A204.1 (cell line): ENCODE results near the gene GYPC.
"Not testable (repeated sequence)": the region's sequence is repeated elsewhere in the genome, so short reads cannot be mapped to it uniquely, and the experiment has no call there.

Experiments used
- FAIRE-seq: peaks from 2 replicates; lab custom pipeline; 2012; peaks lifted over from hg19 to GRCh38; lab: Jason Lieb, UNC

GYPC gene

GRCh38 chr2:126671488-126671887 is 15.5 kb downstream of the GYPC start:
- no peak for FAIRE-seq

DNA sequence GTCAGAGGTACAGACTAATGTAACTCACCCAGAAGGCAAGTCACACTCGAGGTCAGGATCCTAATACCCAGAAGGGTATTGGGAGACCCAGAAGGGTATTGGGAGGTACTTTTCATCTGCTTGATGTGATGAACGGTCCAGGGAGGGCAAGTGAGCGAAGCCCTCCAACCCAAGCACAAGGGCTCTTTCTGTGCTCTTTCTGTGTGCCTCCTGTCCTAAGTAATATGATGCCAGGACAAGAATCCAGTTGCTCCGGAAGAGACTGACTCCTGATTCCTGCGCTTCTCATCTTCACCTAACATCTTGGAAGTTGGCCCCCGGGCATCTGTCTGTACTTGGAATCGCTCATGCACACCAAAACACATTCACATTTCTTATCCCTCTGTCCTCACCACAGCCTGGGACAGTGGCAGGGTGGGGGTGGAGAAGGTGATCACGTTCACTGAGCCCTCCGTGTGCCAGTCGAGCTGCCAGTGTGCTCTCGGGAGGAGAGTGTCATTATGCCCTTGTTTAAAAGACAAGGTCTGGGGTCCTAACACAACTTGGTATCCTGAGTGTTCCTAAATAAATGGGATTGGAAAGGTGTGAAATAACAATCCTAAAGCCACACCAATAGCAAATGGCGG is 17.1 kb downstream of the GYPC start:
- FAIRE-seq: no peak

GRCh38 chr2:126674075-126674744 is 18.3 kb downstream of the GYPC start:
- no peak for FAIRE-seq

- FAIRE-seq: no peak
These were observed 19.7 kb downstream of the GYPC start for GRCh38 chr2:126675637-126676036.

- FAIRE-seq: no peak
These were observed 20.5 kb downstream of the GYPC start for GRCh38 chr2:126676221-126677175.

GRCh38 chr2:126677176-126677538 is 21.2 kb downstream of the GYPC start:
- no peak for FAIRE-seq

GRCh38 chr2:126678269-126679065 is 22.5 kb downstream of the GYPC start:
- no peak for FAIRE-seq

DNA sequence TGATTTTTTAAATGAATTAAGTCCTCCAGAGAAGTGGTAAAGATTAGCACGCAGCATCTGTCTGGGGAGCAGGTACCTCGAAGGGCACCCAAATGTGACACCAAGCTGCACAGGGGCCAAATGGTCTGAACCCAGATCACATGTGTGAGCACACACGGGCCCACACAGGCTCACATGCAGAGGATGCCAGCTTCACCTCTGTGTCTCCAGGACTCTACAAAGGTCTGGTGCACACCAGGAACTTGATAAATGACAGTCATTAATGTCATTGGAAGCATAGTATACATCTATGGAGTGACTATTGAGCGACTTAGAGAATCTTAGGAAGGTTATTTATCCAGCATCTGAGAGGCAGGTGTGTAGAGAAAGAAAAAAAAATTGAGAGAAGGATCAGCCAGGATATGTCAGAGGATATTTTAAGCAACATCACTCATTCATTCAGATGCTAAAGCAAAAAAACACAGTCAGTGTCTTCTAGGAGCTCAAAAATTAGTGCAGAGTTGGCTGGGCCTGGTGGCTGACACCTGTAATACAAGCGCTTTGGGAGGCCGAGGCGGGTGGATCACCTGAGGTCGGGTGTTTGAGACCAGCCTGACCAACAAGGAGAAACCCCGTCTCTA is 23.2 kb downstream of the GYPC start:
- no peak for FAIRE-seq

GRCh38 chr2:126681505-126681904 is 25.5 kb downstream of the GYPC start:
- no peak for FAIRE-seq

DNA sequence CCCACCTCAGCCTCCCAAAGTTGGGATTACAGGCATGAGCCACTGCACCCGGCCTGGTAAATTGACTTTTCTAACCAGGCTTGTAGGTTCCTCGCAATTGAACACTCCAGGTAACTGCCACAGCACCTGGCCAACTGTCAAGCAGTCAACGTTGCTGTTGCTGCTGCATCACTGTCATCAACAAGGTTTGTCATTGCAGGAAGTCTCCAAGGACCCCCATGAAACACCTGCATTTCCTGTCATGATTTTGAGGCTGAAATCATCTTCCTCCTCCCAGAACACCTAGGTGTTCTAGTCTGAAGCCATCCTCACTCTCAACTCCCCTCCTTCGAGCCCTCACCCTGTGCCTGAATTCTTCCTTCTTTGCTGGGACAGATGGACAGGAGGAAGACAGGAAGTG is 29.7 kb downstream of the GYPC start:
- FAIRE-seq: no peak

DNA sequence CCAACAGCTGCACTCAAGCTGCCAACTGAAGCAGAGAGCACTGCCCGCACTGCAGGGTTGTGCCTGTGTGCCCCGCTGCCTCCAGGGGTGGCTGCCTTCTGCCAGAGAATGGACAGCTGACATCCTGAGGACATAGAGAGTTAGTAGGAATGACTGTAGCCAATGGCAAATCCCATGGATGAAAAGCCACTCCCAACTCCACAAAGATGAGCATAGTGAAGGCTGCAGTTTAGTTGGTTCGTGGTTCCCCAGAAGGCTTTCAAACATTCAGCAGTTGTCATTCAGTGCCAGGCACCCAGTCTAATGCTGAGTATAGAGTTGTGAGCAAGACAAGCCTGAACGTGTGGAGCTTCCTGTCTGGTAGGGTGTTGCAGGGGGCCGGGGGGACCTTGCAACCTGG is 30.3 kb downstream of the GYPC start:
- no peak for FAIRE-seq

DNA sequence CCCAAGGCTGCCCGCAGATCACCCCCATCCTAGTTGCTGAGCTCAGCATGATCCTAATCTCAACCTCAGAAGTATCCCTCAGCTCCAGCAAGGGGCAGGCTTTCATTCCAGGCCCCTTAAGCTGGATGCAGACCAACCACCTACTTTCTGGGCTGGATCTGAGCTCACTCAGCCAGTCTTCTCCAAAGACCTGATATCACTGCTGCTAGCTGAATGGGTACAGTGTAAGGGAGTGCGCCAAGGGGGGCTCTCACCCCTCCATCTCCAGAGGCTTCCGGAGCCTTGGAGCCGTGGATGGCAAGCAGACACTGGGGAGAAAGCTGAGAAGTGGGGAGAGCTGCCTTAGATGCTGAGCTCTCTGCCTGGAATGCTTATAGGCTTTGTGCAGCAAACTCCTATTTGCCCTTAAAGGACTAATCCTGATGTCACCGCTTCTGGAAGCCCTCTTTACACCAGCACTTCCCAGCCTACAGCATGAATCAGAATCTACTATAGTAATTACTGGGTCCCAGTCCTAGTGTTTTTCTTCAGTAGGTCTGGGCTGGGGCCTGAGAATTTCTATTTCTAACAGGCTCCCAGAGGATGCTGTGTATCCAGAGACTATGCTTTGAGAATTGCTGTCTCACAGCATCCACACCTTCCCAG is 31.0 kb downstream of the GYPC start:
- no peak for FAIRE-seq

DNA sequence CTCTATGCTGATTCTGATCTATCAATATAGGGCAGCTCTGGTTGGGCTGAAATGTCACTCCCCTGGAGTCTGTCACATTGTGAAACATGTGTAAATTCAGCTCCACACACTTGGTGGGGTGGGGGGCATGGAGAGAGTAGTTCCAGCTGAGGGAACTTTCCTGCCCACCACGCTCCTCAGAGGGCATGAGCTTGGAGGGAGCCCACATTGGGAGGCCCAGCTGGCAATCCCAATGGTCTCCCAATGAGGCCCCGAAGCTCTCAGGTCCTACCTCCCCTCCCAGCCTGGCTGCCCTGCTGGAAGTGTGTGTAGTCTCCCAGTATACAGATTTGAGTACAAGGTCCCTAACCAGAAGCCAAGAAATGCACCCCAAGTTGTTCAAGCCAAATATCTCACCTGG is 31.5 kb downstream of the GYPC start:
- FAIRE-seq: no peak

- not testable (repeated sequence) for FAIRE-seq
These were observed 32.6 kb downstream of the GYPC start for GRCh38 chr2:126688594-126688993.

- not testable (repeated sequence) for FAIRE-seq
These were observed 36.3 kb downstream of the GYPC start for GRCh38 chr2:126692241-126692640.

DNA sequence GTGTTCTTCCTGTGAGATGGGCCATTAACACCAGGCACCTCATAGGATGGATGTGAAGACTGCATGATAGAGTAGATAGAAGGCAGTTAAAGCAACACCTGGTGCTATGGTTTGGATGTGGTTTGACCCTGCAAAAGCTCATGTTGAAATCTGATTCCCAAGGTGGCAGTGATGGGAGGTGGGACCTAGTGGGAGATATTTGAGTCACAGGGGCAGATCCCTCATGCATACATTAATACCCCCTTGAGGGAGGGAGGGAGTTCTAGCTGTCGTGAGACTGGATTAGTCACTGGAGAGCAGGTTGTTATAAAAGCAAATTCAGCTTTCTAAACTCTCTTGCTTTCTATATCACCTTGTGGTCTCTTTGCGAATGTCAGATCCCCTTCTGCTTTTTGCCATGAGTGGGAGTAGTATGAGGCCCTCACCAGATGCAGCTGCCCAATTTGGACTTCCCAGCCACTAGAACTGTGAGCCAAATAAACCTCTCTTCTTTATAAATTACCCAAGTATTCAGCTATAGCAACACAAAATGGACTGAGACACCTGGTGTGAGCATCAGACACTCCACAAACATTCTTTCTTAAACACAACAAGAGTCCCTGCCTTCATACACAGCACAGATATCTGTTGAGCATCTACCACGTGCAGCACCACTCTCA is 37.1 kb downstream of the GYPC start:
- not testable (repeated sequence) for FAIRE-seq

DNA sequence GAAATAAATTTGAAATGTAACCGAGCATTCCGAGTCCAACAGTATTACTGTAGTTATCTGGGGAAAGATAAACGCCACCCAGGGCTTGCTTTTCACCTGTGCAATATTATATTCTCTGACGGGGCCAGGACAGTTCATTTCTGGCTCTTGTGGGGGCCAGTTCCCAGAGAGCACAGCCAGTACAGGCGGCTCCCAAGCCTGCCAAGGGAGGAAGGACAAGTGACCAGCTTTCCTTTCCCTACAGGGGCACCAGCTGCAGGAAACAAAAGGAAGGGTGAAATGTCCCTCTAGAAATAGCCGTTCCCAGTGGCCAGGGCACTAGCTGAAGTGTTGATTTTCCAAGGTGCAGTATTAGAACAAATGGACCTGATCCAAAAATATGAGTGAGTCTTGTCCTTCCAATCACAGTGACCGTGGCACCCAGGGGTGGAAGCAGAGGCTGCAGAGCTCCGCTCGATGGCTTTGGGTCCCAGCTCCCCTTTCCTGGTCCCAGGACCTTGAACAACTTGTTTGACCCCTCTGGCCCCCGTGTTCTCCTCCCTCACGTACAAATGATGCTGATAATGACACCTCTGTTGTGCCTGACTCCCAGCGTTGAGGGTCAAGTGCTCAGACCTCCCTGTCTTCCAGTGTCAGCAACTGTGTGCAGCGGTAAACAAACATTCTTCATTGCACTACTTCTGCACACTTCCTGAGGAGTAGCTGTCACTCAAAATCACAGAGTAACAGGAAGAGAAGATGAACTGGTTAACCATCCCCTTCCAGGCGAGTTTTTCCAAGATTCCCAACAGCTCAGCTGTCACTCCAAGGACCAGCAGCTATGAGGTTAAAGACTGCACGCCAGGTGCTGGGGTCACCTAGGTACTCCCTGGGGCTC is 40.9 kb downstream of the GYPC start:
- no peak for FAIRE-seq

- no peak for FAIRE-seq
These were observed 42.4 kb downstream of the GYPC start for GRCh38 chr2:126698376-126698775.

GRCh38 chr2:126699018-126699417 is 43.1 kb downstream of the GYPC start:
- no peak for FAIRE-seq
